Aorta (tissue), 5 donors: ENCODE data around the gene ERVMER34-1. TPM values are rescaled to one million over a fixed set of nuclear protein-coding genes. Genes with fewer than 3 reads are reported as not detected.

ENCODE experiments used
- ATAC-seq: fragments of 200-7000 bp; cut with Tn5 transposase; one replicate; pipeline ENCODE4 v1.9.1; 2022; ENCODE audit warnings: moderate library complexity; ENCODE audit not compliant: low FRiP score
- DNase-seq, 2 donors: peaks; one replicate each; pipeline ENCODE4 v3.0.0-alpha.2; 2020
- H3K27ac ChIP-seq, 2 donors: one replicate each; pipeline ENCODE4 v1.5.1; 2013; ENCODE audit warnings: low read length in 2 of 2, mild to moderate bottlenecking in 2 of 2, moderate library complexity in 2 of 2, control low read depth in 1 of 2, inconsistent platforms in 1 of 2, low read depth in 1 of 2
- H3K27me3 ChIP-seq, 2 donors: one replicate each; pipeline ENCODE4 v1.6.1; 2013; ENCODE audit warnings: control low read depth in 1 of 2, low read length in 1 of 2, mild to moderate bottlenecking in 1 of 2, moderate library complexity in 1 of 2; ENCODE audit not compliant: insufficient read depth in 2 of 2, control insufficient read depth in 1 of 2
- H3K36me3 ChIP-seq, 2 donors: one replicate each; pipeline ENCODE4 v1.6.1; 2013; ENCODE audit warnings: control low read depth in 1 of 2, low read length in 1 of 2, mild to moderate bottlenecking in 1 of 2; ENCODE audit not compliant: insufficient read depth in 2 of 2, control insufficient read depth in 1 of 2
- H3K4me1 ChIP-seq, 2 donors: one replicate each; pipeline ENCODE4 v1.6.1; 2013; ENCODE audit warnings: low read length in 2 of 2, control low read depth in 1 of 2, mild to moderate bottlenecking in 1 of 2, moderate library complexity in 1 of 2; ENCODE audit not compliant: insufficient read depth in 2 of 2, control insufficient read depth in 1 of 2
- H3K4me3 ChIP-seq, 2 donors: one replicate each; pipeline ENCODE4 v1.5.1; 2013; ENCODE audit warnings: low read length in 2 of 2, control low read depth in 1 of 2, mild to moderate bottlenecking in 1 of 2
- H3K9me3 ChIP-seq: one replicate; pipeline ENCODE4 v1.6.1; 2013; ENCODE audit warnings: mild to moderate bottlenecking, low read length; ENCODE audit not compliant: control insufficient read depth
- WGBS, 2 donors: extraction: QIAGEN DNeasy Blood & Tissue Kit; methylation state at CpG; one replicate each; pipeline ENCODE4 v1.1.7; 2013; 5-methylcytosine and 5-hydroxymethylcytosine counted together
- intact Hi-C, 2 donors: fragments of 100-400 bp; cut with DNase I; formaldehyde crosslinking; loops; one replicate each; pipeline versions ENCODE4 v1.14.2 to v1.15.0; 2022
- microRNA-seq, 2 donors: library from miRNA; unstranded; fragments of <30 nt; microRNA quantifications; one replicate each; pipeline ENCODE4 v1.2.0, GENCODE V29; 2020
- polyA plus RNA-seq, 2 donors: library from polyadenylated mRNA; stranded (reverse); fragments of 200-250 nt; gene quantifications; one replicate each; pipeline ENCODE4 v1.2.3, GENCODE V29; 2013
- total RNA-seq, 2 donors: library from RNA; stranded (reverse); fragmentation: NEBNext Ultra II Directional; extraction: Animal tissue kit (Norgen Biotek cat#: 25700); gene quantifications; one replicate each; pipeline ENCODE4 v1.2.1, GENCODE V29; 2021
- donor health status: healthy with polysubstance abuse.
- donor health status: Bipolar disorder and iron deficiency.
- donor health status: DM: no; HTN: no; CAD: no.
- donor health status: DM: no; HTN: no; CAD: no.
- donor health status: DM: yes; HTN: yes; CAD: no.

Gene ERVMER34-1
- total and polyA plus RNA-seq, 4 donors, result 0.13 to 0.36 TPM; not detected in 2

GRCh38 chr4:52701207-52701606, 50.0 kb downstream of the ERVMER34-1 start:
- intact Hi-C loops, result no loop called here
- H3K4me1 ChIP-seq, result no peaks in the 10 kb centered on the region
- WGBS, 2 donors, result 74 to 78% methylated on average over 3 of the region's 3 CpGs
- no peak for ATAC-seq
- DNase-seq, result no peak
- no peaks in the 10 kb centered on the region for H3K27me3 ChIP-seq
- no peaks in the 10 kb centered on the region for H3K9me3 ChIP-seq
- H3K4me3 ChIP-seq, result no peak overlapping the region
- no peaks in the 10 kb centered on the region for H3K36me3 ChIP-seq
- H3K27ac ChIP-seq, result no peak overlapping the region

DNA sequence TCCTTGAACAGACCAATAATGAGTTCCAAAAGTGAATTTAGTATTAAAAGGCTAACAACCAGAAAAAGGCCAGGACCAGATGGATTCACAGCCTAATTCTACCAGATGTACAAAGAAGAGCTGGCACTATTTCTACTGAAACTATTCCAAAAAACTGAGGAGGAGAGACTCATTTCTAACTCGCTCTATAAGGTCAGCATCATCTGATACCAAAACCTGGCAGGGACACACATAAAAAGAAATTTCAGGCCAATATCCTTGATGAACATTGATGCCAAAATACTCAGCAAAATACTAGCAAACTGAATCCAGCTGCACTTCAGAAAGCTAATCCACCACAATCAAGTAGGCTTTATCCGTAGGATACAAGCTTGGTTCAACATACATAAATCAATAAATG, 56.3 kb downstream of the ERVMER34-1 start:
- H3K4me1 ChIP-seq, result no peaks in the 10 kb centered on the region
- H3K27me3 ChIP-seq, result no peaks in the 10 kb centered on the region
- no peaks in the 10 kb centered on the region for H3K36me3 ChIP-seq
- 86 to 88% methylated on average over 2 of the region's 2 CpGs for WGBS, 2 donors
- no peak overlapping the region for H3K4me3 ChIP-seq
- ATAC-seq (no peak), DNase-seq (no peak)
- no peak overlapping the region for H3K27ac ChIP-seq
- no peaks in the 10 kb centered on the region for H3K9me3 ChIP-seq
- intact Hi-C loops, result no loop called here

- intact Hi-C loops, result no loop called here
- Histone ChIP-seq H3K27ac (no peak overlapping the region), H3K36me3 (no peaks in the 10 kb centered on the region), H3K4me1 (no peaks in the 10 kb centered on the region), H3K27me3 (no peaks in the 10 kb centered on the region), H3K4me3 (no peak overlapping the region), H3K9me3 (no peaks in the 10 kb centered on the region)
- no peak for ATAC-seq
- DNase-seq, result no peak
These were observed 57.7 kb downstream of the ERVMER34-1 start for GRCh38 chr4:52693492-52693891.

Small RNA genes within 50 kb of the gene (microRNA-seq; reads per million reads assigned to microRNA genes)
- gene MIR4449, result 7.2 to 9.9 reads per million in 2 donors

Other genes with a start within 250 kb of the ERVMER34-1 start
- gene USP46, start 92.1 kb downstream of the ERVMER34-1 start, total RNA-seq, result 10 to 100 TPM; 23.7 to 24.1 TPM
- gene USP46, start 92.1 kb downstream of the ERVMER34-1 start, polyA plus RNA-seq, result 1 to 10 TPM; 4.8 to 5.4 TPM
- gene RASL11B, start 110.9 kb upstream of the ERVMER34-1 start, total RNA-seq, result 1 to 10 TPM; 5.6 to 5.7 TPM
- gene RASL11B, start 110.9 kb upstream of the ERVMER34-1 start, polyA plus RNA-seq, result 10 to 100 TPM in 1 of 2 donors, 1 to 10 TPM in 1; 4.8 to 12.3 TPM